Nephron (organoid): ENCODE measurements around the gene MICAL2.
A peak's percentile ranks its signal among the peaks of the same experiment; 100 is the strongest.

Experiments used
- H3K27ac Mint-ChIP-seq, 3 experiments: 2 replicates each; pipeline ENCODE4 v1.8.0; 2020; ENCODE audit warnings: mixed read lengths in 3 of 3, mild to moderate bottlenecking in 2 of 3, moderate library complexity in 1 of 3
- H3K27me3 Mint-ChIP-seq: 2 replicates; pipeline ENCODE4 v1.8.0; 2021; ENCODE audit warnings: low read depth, mild to moderate bottlenecking, moderate library complexity, mixed read lengths
- H3K36me3 Mint-ChIP-seq: 2 replicates; pipeline ENCODE4 v1.8.0; 2020; ENCODE audit warnings: low read depth, mixed read lengths
- H3K4me1 Mint-ChIP-seq: 2 replicates; pipeline ENCODE4 v1.8.0; 2020; ENCODE audit warnings: mixed read lengths
- H3K4me3 Mint-ChIP-seq, 3 experiments: 2 replicates each; pipeline ENCODE4 v1.8.0; 2020; ENCODE audit warnings: mild to moderate bottlenecking in 3 of 3, mixed read lengths in 3 of 3, moderate library complexity in 2 of 3
- H3K9me3 Mint-ChIP-seq: 2 replicates; pipeline ENCODE4 v1.8.0; 2020; ENCODE audit warnings: mixed read lengths
- TF ChIP-seq, protein P1 (sequence below), 3 experiments: fragments of 200-600 bp; sonication (generic); IDR thresholded peaks; one replicate each; pipeline ENCODE4 v1.5.0; 2021; ENCODE audit warnings: antibody characterized with exemption in 3 of 3; ENCODE audit not compliant: unreplicated experiment in 3 of 3

The MICAL2 gene

DNA sequence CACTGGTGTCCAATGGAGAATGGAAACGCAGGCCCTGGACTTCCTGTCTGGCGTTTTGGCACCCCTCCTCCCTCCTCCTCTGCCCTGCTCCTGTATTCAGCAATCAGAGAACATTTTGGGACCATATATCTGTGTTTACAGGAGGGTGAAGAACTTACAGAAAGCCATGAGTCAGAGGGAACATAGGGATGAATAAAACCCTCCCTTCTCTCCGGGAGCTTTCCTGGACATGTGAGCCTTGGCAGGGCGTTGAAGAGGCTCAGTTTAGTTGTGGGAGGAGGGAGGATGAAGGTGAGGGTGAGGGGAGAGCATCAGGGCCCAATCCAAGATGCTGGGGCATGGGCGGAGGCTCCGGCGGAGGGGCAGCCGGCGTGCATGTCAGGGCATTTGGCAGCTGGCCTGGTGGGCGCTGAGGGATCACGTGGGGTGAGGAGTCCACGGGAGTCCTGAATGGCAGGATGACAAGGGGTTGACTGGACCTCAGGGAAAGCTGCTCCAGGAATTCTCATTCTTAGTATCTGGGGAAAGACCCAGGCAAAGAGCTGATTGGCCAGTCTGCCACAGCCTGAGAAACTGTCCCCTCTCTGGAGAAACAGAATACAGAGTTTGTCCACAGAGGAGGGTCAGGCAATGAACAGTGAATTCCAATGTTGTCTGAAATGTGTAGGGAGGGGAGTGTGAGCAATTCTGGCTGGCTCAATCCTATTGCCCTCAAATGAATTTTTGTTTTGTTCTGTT lies 28.9 kb downstream of the MICAL2 start:
- Mint-ChIP-seq H3K4me1 (peaks cover 32% of the 10 kb centered on the region), H3K9me3 (no peaks in the 10 kb centered on the region), H3K36me3 (no peaks in the 10 kb centered on the region), H3K27me3 (peaks cover 6% of the 10 kb centered on the region), H3K27ac (peak overlapping the region in 1 of 3 experiments; percentile 24), H3K4me3 (no peak overlapping the region)
- TF ChIP-seq, protein P1, sequence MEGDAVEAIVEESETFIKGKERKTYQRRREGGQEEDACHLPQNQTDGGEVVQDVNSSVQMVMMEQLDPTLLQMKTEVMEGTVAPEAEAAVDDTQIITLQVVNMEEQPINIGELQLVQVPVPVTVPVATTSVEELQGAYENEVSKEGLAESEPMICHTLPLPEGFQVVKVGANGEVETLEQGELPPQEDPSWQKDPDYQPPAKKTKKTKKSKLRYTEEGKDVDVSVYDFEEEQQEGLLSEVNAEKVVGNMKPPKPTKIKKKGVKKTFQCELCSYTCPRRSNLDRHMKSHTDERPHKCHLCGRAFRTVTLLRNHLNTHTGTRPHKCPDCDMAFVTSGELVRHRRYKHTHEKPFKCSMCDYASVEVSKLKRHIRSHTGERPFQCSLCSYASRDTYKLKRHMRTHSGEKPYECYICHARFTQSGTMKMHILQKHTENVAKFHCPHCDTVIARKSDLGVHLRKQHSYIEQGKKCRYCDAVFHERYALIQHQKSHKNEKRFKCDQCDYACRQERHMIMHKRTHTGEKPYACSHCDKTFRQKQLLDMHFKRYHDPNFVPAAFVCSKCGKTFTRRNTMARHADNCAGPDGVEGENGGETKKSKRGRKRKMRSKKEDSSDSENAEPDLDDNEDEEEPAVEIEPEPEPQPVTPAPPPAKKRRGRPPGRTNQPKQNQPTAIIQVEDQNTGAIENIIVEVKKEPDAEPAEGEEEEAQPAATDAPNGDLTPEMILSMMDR (IDR thresholded peaks at IDR 0.05; ENCODE audit: unreplicated experiment in 3 of 3): no peak

DNA sequence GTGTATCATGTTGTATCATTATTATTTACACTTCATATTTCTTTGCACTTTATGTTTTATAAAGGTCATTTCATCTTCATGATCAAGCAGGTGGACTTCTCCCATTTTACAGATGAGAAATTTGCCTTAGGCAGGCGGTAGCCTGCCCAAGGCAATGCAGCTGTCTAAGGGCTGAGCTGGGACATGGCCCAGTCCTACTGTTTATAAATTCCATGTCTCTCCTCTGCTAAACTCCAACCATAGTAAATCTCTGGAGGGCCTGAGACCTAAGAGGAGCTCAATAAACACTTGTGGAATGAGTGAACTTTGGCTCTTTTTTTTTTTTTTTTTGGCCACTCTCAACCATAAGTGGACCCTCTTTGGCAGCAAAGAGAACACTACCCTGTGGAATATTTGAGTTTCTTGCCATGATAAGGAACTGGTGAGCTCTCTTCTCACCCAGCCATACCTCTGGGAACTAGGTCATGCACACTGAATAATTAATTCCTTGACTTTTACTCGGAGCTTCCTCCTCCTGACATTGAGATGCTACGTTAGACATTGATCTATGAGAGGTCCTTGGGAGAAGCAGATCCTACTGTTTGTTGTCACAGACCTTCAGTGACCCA lies 29.9 kb downstream of the MICAL2 start:
- Mint-ChIP-seq H3K36me3 (no peaks in the 10 kb centered on the region), H3K4me1 (peaks cover 35% of the 10 kb centered on the region), H3K4me3 (no peak overlapping the region), H3K27ac (no peak overlapping the region), H3K27me3 (peaks cover 6% of the 10 kb centered on the region), H3K9me3 (no peaks in the 10 kb centered on the region)
- TF ChIP-seq, protein P1 (IDR thresholded peaks at IDR 0.05; ENCODE audit: unreplicated experiment in 3 of 3): no peak

DNA sequence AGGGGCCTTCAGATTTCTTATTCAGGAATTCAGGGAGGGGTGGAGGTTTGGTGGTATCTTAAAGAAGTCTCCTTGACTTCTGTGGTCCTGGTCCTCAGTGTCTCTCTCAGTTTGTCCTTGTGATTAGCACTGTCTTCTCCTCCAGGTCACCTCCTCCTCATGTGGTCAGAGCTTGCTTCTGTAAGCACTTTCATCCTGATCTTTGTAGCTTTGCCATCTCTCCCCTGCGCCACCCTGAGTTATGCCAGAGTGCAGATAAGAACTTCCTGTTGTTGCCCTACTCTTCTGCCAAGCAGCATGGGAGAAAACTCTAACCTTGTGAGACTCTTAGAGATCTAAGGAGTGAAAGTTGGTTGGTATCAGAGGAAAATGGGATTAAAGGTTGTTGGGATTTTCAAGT lies 30.9 kb downstream of the MICAL2 start:
- H3K9me3 Mint-ChIP-seq: no peaks in the 10 kb centered on the region
- H3K36me3 Mint-ChIP-seq: no peaks in the 10 kb centered on the region
- no peak overlapping the region for H3K4me3 Mint-ChIP-seq
- TF ChIP-seq, protein P1 (IDR thresholded peaks at IDR 0.05; ENCODE audit: unreplicated experiment in 3 of 3): no peak
- H3K27me3 Mint-ChIP-seq: peaks cover 6% of the 10 kb centered on the region
- no peak overlapping the region for H3K27ac Mint-ChIP-seq
- H3K4me1 Mint-ChIP-seq: peaks cover 35% of the 10 kb centered on the region

DNA sequence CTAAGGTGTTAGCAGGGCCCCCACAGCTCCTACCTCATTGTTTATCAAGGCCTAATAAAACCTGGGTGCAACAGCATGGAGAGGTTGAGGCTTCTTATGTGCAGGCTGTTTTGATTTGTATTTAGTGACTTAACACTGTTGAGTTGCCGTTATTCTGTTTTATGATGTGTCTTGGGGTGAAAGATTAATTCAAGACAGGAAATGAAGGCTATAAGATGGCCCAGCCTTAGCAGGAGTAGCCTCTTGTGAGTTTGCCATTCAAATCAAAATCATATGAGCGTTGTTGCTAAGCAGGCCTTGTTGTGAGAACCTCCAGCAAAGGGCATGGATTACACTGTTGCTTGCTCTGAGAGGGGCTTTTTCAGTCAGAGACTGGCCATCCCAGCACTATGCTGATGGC lies 31.8 kb downstream of the MICAL2 start:
- Mint-ChIP-seq H3K9me3 (no peaks in the 10 kb centered on the region), H3K4me1 (peaks cover 35% of the 10 kb centered on the region), H3K27me3 (peaks cover 6% of the 10 kb centered on the region), H3K36me3 (no peaks in the 10 kb centered on the region), H3K4me3 (no peak overlapping the region), H3K27ac (peak overlapping the region in 1 of 3 experiments; percentile 61)
- TF ChIP-seq, protein P1 (IDR thresholded peaks at IDR 0.05; ENCODE audit: unreplicated experiment in 3 of 3): no peak

DNA sequence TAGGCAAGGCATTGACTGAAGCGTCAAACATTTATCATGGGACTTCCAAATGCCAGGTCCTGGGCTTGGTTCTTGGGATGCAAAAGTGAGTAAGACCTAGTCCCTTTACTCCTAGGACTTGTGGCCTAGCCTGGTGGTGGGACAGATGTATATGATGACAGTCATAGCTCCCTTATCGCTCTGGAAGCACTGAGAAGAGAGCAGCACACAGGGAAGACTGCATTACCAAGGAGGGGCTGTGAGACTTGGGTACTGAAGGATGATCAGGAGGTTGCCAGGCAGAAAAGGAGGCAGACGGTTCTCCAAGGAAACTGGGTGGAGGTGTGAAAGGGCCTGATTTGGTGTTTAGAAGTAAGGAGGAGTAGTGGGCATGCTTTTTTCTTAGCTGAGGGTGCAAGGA lies 32.5 kb downstream of the MICAL2 start:
- TF ChIP-seq, protein P1 (IDR thresholded peaks at IDR 0.05; ENCODE audit: unreplicated experiment in 3 of 3): no peak
- Mint-ChIP-seq H3K27ac (peak overlapping the region in 1 of 3 experiments; percentile 50), H3K27me3 (peaks cover 6% of the 10 kb centered on the region)

More for the DNA sequence above, 32.5 kb downstream of the MICAL2 start:
- Mint-ChIP-seq H3K36me3 (no peaks in the 10 kb centered on the region), H3K9me3 (no peaks in the 10 kb centered on the region), H3K4me3 (no peak overlapping the region), H3K4me1 (peaks cover 34% of the 10 kb centered on the region)
